HG03378 (cell line): ENCODE results near the gene PPM1E.
"Not testable (repeated sequence)": the region's sequence is repeated elsewhere in the genome, so short reads cannot be mapped to it uniquely, and the experiment has no call there.

Experiments used
- ATAC-seq: cut with Tn5 transposase; IDR thresholded peaks from one replicate; pipeline ENCODE4 v1.9.1; 2021; ENCODE audit warnings: mild to moderate bottlenecking, moderate library complexity; ENCODE audit not compliant: unreplicated experiment

PPM1E gene

GRCh38 chr17:58778482-58778881 lies 22.8 kb downstream of the PPM1E start:
- not testable (repeated sequence) for ATAC-seq

- no peak for ATAC-seq
Measured at GRCh38 chr17:58779446-58779845, 23.8 kb downstream of the PPM1E start.

- no peak for ATAC-seq
Measured at GRCh38 chr17:58783380-58783779, 27.7 kb downstream of the PPM1E start.

DNA sequence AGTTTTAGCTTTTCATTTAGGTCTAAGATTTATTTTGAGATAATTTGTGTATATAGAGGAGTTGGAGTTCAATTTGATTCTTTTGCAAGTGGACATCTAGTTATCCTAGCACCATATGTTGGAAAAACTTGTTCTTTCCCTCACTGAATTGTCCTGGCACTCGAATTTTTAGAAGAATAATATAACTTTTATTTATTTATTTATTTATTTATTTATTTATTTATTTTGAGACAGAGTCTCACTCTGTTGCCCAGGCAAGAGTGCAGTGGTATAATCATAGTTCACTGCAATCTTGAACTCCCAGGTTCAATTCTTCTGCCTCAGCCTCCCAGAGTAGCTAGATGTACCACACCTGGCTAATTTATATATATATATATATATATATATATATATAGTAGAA lies 29.4 kb downstream of the PPM1E start:
- no peak for ATAC-seq

- no peak for ATAC-seq
Measured at GRCh38 chr17:58786586-58787295, 31.1 kb downstream of the PPM1E start.

GRCh38 chr17:58788199-58788598 lies 32.5 kb downstream of the PPM1E start:
- no peak for ATAC-seq

GRCh38 chr17:58789160-58789559 lies 33.5 kb downstream of the PPM1E start:
- no peak for ATAC-seq

DNA sequence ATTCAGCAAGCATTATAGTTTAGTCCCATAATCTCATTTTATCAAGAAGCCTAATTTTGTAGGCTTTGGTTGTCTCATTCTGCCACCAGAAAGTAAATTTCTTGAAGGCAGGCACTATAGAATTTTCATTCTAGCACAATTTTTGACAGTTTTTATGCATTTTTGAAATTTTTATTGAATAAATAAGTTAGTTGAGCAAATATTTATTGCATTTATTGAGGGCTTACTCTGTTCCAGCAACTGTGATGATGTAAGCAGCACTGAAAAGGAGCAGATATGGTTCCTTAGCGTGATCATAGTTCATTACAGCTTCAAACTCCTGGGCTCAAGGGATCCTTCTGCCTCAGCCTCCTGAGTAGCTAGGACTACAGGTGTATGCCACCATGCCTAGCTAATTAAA lies 34.2 kb downstream of the PPM1E start:
- no peak for ATAC-seq

DNA sequence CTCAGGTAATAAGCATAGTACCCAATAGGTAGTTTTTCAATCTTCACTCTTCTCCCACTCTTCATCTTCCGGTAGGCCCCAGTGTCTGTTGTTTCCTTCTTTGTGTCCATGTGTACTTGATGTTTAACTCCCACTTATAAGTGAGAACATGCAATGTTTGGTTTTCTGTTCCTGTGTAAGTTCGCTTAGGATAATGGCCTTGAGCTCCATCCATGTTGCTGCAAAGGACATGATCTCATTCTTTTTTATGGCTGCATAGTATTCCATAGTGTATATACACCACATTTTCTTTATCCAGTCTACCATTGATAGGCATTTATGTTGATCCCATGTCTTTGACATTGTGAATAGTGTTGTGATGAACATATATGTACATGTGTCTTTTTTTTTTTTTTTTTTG lies 38.9 kb downstream of the PPM1E start:
- ATAC-seq = not testable (repeated sequence)

- ATAC-seq = no peak
Measured at GRCh38 chr17:58802188-58802587, 46.5 kb downstream of the PPM1E start.

- ATAC-seq = no peak
Measured at GRCh38 chr17:58806046-58806445, 50.4 kb downstream of the PPM1E start.

DNA sequence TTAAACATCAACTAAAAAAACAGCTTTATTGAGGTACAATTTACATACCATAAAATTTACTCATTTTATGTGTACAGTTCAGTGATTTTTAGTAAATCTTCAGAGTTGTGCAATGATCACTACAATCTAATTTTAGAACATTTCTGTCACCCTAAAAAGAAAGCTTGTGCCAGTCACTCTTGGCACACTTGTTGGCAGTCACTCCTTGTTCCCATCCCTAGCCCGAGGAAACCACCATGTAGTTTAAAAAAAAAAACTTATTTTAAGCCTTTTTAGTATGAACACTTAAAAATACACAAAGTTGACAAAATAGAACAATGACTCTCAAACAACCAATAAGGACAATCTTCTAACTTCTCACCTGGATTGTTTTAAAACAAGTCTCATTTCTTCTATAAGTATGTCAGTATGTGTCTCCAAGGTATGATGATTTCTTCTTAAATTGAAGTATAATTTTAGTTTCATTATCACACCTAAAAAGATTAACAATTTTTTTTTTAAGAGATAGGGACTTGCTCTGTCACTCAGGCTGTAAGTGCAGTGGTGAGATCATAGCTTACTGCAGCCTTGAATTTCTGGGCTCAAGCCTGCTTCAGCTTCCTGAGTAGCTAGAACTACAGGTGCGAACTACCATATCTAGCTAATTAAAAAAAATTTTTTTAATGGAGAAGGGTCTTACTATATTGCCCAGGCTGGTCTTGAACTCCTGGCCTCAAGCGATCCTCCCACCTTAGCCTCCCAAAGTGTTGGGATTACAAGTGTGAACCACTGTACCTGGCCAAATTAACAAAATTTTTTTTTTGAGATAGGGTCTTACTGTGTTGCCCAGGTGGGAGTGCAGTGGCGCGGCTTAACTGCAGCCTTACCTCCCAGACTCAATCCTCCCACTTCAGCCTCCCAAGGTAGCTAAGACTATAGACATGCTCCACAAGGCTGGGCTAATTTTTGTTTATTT lies 53.2 kb downstream of the PPM1E start:
- ATAC-seq = no peak

DNA sequence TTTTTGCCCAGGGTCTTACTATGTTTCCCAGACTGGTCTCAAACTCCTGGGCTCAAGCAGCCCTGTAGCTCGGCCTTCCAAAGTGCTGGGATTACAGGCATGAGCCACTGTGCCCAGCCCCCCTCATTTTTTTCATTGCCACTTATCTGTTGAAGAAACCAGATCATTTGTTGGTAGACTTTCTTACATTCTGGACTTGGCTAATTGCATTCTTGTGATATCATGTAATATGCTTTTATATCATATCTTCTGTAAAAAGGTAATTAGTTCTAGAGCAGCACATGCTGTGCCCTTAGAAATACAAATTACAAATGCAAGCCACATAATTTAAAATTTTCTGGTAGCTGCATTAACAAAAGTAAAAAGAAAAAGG lies 53.9 kb downstream of the PPM1E start:
- ATAC-seq = no peak

- no peak for ATAC-seq
Measured at GRCh38 chr17:58811290-58811689, 55.6 kb downstream of the PPM1E start.

DNA sequence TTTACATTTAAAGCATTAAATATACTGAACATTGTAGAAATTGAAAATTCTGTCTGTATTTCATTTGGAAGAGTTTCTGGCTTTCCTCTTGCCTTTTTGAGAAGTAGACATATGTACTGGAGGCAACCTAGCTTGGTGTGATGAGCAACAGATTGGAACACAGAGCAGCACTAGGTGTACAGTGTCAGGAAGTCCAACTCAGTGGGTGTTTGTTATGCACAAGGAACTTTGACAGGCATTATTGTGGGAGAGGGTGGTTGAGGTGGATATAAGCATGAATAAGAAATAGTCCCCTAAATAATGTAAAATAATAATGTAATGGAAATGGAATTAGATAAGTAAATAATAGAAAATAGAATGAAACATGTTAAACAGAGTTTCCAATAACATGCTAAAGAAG lies 58.1 kb downstream of the PPM1E start:
- ATAC-seq = no peak

DNA sequence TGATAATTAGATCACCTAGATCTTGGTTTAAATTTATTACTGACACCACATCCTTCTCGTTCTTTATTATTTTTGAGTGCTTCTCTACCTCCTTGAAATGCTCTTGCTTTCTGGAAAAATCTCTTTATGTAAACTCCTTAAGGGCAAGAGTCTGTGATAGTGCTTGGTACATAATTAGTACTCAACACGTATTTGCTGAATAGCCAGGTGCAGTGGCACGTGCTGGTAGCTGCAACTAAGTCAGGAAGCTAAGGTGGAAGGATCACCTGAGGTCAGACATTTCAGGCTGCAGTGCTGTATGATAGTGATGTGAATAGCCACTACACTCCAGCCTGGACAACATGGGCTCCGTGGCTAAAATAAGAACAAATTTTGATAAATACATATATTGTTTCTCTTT lies 63.0 kb downstream of the PPM1E start:
- ATAC-seq = no peak

- ATAC-seq = no peak
Measured at GRCh38 chr17:58822148-58823050, 66.7 kb downstream of the PPM1E start.

DNA sequence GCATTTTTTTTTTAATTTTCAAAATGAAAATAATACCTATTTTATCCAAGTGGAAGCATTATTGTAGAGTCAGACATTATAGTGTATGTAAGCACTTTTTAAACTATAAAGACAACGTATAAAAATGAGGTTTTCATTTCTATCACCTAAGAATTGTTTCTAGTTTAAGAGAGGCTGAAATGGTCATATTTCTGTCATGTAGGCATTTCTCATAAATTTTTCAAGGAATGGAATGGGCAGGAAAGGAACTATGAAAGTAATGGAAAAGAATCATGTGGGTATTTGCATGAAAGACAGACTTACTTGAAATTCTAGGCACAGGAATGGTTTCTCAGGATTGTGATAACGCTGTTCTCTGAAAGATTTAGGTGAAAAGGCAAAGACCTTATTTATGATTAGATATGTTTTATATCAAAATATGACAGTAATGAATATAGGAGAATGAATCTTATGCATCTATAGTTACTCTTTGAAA lies 67.4 kb downstream of the PPM1E start:
- no peak for ATAC-seq

DNA sequence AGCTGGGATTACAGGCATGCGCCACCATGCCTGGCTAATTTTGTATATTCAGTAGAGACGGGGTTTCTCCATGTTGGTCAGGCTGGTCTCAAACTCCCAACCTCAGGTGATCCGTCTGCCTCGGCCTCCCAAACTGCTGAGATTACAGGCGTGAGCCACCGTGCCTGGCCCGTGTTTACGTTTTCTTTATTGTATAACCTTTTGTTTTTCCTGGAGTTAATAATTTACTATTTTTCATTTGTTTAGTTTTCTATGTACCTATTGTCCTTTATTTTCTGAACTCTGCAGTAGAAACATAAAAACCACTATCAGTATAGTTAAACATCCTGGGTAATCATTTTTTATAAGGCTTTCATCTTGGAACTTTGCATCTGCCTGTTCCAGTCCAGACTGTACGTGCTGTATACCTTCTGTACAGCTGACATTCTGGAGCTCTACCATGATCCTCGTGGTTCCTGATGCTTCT lies 73.6 kb downstream of the PPM1E start:
- ATAC-seq = no peak

DNA sequence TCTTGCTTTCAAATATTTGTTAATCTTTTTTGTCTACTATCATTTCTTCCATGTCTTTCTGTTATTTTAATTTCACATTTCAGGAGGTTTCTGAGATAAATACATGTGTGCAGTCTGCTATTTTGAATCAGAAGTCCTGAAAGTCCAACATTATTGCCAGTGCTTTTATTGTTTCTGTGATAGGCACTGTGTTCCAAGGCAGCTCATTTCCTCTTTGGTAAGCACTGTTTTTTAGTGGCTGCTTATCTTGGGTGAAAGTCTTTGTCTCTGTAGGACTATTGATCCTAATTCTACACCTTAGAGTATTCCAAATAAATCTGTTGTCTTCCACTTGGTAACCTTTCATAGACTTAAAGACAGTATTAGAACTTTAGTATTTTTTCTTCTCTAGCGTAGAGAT lies 76.1 kb downstream of the PPM1E start:
- ATAC-seq = no peak

DNA sequence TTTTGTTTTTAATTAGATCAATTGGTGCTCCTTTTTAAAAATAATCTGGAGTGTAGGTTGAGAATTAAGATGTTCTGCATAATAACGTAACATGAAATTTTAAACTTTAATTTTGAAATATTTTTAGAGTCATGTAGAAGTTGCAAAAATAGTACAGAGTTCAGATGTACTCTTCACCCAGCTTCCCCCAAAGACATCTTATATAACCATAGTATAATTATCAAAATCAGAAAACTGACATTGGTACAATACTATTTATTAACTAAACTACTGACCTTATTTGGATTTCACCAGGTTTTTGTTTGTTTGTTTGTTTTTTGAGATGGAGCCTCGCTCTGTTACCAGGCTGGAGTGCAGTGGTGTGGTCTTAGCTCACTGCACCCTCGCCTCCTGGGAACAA lies 76.9 kb downstream of the PPM1E start:
- ATAC-seq = no peak
